ENCODE results near the gene TEAD1.

- TF ChIP-seq CTCF (IDR thresholded peaks at IDR 0.05) (no peak), POLR2A (IDR thresholded peaks at IDR 0.05) (no peak)
These were observed 4.3 kb upstream of the TEAD1 start for GRCh38 chr11:12669930-12670329.
